ENCODE results near the gene CRIM1.

CRIM1 gene

DNA sequence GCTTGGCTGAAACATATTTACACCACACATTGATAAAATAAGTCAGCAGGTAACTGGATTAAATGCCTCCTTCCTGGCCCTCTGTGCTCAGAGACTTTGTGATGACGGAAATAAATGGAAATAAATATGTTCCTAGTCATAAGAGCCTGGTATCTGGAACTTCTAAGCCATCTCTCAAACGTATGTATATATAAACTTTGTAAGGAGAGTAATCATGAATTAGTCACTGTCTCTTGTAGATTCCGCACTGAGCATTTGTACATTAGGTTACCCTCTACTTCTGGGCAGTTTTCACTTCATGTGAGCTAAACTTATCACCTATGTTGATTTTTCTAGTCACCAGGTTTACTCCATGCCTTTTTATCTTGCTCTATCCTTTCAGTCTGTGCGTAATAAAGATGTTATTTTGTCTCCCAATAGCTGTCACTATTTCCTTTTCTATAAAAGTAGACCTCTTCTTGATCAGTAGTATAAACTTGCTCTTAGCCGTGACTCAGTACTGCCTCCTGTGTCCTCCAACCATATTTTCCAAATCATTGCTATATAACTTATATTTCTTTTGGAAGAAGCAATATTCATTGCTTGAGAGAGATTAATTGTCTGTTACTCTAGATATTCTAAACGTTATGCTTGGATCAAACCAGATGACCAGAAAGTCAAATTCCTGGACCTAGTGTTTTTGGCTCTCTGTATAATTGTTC, 189.2 kb downstream of the CRIM1 start:
- Histone ChIP-seq H3K9me2 (replicated peaks; ENCODE audit: low read depth, low read length) (no peaks in the 10 kb centered on the region), H3F3A (ENCODE audit: low read depth) (no peaks in the 10 kb centered on the region), H3K9me3 (ENCODE audit: insufficient read depth, low read depth, low read length) (no peaks in the 10 kb centered on the region), H3K9ac (ENCODE audit: low read depth, low read length, poor library complexity, severe bottlenecking) (no peak overlapping the region), H3K79me2 (ENCODE audit: insufficient read depth, low read length) (no peaks in the 10 kb centered on the region), H4K20me1 (ENCODE audit: insufficient read depth, low read length, poor library complexity, severe bottlenecking) (no peaks in the 10 kb centered on the region), H3K4me2 (ENCODE audit: low read depth, low read length, poor library complexity, severe bottlenecking) (no peak overlapping the region), H3K27me3 (ENCODE audit: insufficient read depth, low read length, poor library complexity, severe bottlenecking) (no peaks in the 10 kb centered on the region), H3K4me1 (ENCODE audit: insufficient read depth, low read length, poor library complexity, severe bottlenecking) (peaks cover 4% of the 10 kb centered on the region), H2AFZ (ENCODE audit: low read length) (no peak overlapping the region), H3K4me3 (ENCODE audit: low read length, poor library complexity, severe bottlenecking) (no peak overlapping the region), H3K36me3 (ENCODE audit: insufficient read depth, low read length) (peaks cover 10% of the 10 kb centered on the region; the same call in 1 of the 2 replicates)
- TF ChIP-seq, protein P1, sequence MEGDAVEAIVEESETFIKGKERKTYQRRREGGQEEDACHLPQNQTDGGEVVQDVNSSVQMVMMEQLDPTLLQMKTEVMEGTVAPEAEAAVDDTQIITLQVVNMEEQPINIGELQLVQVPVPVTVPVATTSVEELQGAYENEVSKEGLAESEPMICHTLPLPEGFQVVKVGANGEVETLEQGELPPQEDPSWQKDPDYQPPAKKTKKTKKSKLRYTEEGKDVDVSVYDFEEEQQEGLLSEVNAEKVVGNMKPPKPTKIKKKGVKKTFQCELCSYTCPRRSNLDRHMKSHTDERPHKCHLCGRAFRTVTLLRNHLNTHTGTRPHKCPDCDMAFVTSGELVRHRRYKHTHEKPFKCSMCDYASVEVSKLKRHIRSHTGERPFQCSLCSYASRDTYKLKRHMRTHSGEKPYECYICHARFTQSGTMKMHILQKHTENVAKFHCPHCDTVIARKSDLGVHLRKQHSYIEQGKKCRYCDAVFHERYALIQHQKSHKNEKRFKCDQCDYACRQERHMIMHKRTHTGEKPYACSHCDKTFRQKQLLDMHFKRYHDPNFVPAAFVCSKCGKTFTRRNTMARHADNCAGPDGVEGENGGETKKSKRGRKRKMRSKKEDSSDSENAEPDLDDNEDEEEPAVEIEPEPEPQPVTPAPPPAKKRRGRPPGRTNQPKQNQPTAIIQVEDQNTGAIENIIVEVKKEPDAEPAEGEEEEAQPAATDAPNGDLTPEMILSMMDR (conservative IDR thresholded peaks at IDR 0.05; ENCODE audit: low read length), result peak; percentile 55
- TF ChIP-seq EZH2phosphoT487 (IDR thresholded peaks at IDR 0.05; ENCODE audit: borderline replicate concordance), result no peak

DNA sequence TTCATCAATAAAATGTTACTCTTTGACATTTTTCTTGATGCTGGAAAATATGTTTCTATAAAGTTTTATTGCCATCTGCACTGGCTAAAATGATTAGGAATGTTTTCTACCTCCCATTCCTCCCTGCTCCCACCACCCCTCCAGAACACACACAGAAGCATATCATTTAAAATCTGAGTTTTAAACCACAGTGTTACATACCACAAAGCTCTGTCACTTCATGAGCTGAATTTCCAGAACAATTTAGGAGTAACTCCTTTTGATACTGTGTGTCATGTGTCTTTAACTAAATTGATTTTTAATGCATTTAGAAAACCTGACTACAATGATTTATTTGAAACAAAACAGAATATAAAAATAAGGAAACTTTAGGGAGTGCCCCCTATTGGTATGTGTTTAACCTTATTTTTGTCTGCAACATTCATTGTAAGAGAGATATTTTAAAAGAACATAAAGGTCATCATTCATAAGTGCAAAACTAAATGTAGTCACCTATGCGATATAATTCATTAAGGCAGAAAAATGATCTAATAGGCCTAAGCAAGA, 190.4 kb downstream of the CRIM1 start:
- Histone ChIP-seq H2AFZ (ENCODE audit: low read length) (no peak overlapping the region), H3K36me3 (ENCODE audit: insufficient read depth, low read length) (peaks cover 11% of the 10 kb centered on the region; the same call in 1 of the 2 replicates), H3K4me3 (ENCODE audit: low read length, poor library complexity, severe bottlenecking) (no peak overlapping the region), H3F3A (ENCODE audit: low read depth) (no peaks in the 10 kb centered on the region), H3K9ac (ENCODE audit: low read depth, low read length, poor library complexity, severe bottlenecking) (no peak overlapping the region), H4K20me1 (ENCODE audit: insufficient read depth, low read length, poor library complexity, severe bottlenecking) (no peaks in the 10 kb centered on the region), H3K4me1 (ENCODE audit: insufficient read depth, low read length, poor library complexity, severe bottlenecking) (peaks cover 4% of the 10 kb centered on the region), H3K79me2 (ENCODE audit: insufficient read depth, low read length) (no peaks in the 10 kb centered on the region), H3K9me3 (ENCODE audit: insufficient read depth, low read depth, low read length) (no peaks in the 10 kb centered on the region), H3K4me2 (ENCODE audit: low read depth, low read length, poor library complexity, severe bottlenecking) (no peak overlapping the region), H3K27me3 (ENCODE audit: insufficient read depth, low read length, poor library complexity, severe bottlenecking) (no peaks in the 10 kb centered on the region), H3K9me2 (replicated peaks; ENCODE audit: low read depth, low read length) (no peaks in the 10 kb centered on the region)
- no peak for TF ChIP-seq EZH2phosphoT487 (IDR thresholded peaks at IDR 0.05; ENCODE audit: borderline replicate concordance)
- TF ChIP-seq, protein P1 (conservative IDR thresholded peaks at IDR 0.05; ENCODE audit: low read length), result 0 out of 2 replicates have a peak, but pooled peaks have one; percentile 26

DNA sequence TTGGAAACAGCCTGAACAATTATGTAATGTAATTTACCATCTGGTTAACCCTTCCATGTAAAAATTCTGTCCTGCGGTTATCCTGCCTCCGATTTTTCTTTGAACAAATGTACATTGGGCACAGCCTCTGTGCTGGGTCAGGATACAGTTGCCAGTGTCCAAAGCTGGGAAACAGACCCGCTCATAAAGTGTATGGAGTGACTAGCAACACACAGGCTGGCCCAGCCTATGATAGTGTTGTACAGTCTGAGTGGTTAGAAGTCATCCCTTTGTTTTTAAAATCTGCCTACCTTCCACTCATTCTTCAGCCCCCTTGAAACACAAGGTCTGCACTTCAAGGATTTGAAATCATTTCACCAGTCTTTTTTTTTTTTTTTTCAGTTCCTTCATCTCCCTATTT, 192.3 kb downstream of the CRIM1 start:
- Histone ChIP-seq H3K79me2 (ENCODE audit: insufficient read depth, low read length) (no peaks in the 10 kb centered on the region), H3K9ac (ENCODE audit: low read depth, low read length, poor library complexity, severe bottlenecking) (no peak overlapping the region), H3K9me3 (ENCODE audit: insufficient read depth, low read depth, low read length) (no peaks in the 10 kb centered on the region), H3K4me3 (ENCODE audit: low read length, poor library complexity, severe bottlenecking) (no peak overlapping the region), H3K4me2 (ENCODE audit: low read depth, low read length, poor library complexity, severe bottlenecking) (no peak overlapping the region), H3F3A (ENCODE audit: low read depth) (no peaks in the 10 kb centered on the region), H2AFZ (ENCODE audit: low read length) (no peak overlapping the region), H3K9me2 (replicated peaks; ENCODE audit: low read depth, low read length) (no peaks in the 10 kb centered on the region), H3K4me1 (ENCODE audit: insufficient read depth, low read length, poor library complexity, severe bottlenecking) (peaks cover 4% of the 10 kb centered on the region), H3K27me3 (ENCODE audit: insufficient read depth, low read length, poor library complexity, severe bottlenecking) (no peaks in the 10 kb centered on the region), H3K36me3 (ENCODE audit: insufficient read depth, low read length) (peaks cover 28% of the 10 kb centered on the region; the same call in 1 of the 2 replicates), H4K20me1 (ENCODE audit: insufficient read depth, low read length, poor library complexity, severe bottlenecking) (no peaks in the 10 kb centered on the region)
- TF ChIP-seq, protein P1 (conservative IDR thresholded peaks at IDR 0.05; ENCODE audit: low read length), result no peak
- no peak for TF ChIP-seq EZH2phosphoT487 (IDR thresholded peaks at IDR 0.05; ENCODE audit: borderline replicate concordance)

Data from Loucy (cell line).